ENCODE results near the gene CHCHD10.

Gene CHCHD10

GRCh38 chr22:23787600-23787896 lies 19.8 kb upstream of the CHCHD10 start:
- Histone ChIP-seq H3K4me2 (ENCODE audit: insufficient read depth, low read length) (peak overlapping the region; percentile 76), H3K27me3 (ENCODE audit: insufficient read depth, low read length, poor library complexity) (no peaks in the 10 kb centered on the region), H3K9me3 (ENCODE audit: insufficient read depth, low read length, severe bottlenecking) (no peaks in the 10 kb centered on the region), H3K27ac (ENCODE audit: low read length) (peak overlapping the region; percentile 61), H3K36me3 (ENCODE audit: insufficient read depth, low read length) (peaks cover 37% of the 10 kb centered on the region), H4K20me1 (ENCODE audit: insufficient read depth, low read length) (peaks cover 48% of the 10 kb centered on the region), H3K79me2 (ENCODE audit: insufficient read depth, low read length) (peaks cover 55% of the 10 kb centered on the region), H3K9ac (ENCODE audit: low read depth, low read length) (peak overlapping the region; percentile 99), H3K4me1 (ENCODE audit: insufficient read depth, low read length) (peaks cover 42% of the 10 kb centered on the region), H2AFZ (ENCODE audit: low read depth, low read length) (peak overlapping the region; percentile 68), H3K4me3 (ENCODE audit: low read depth in 1 of 2, low read length in 2 of 2) (peak overlapping the region; percentile 44 to 85; a peak in 3 of 4 replicates)
- TF ChIP-seq EZH2 (IDR thresholded peaks at IDR 0.05; ENCODE audit: borderline replicate concordance, low read depth, low read length, severe bottlenecking) = no peak
- no peak for TF ChIP-seq CTCF (IDR thresholded peaks at IDR 0.05; ENCODE audit: borderline replicate concordance, extremely low read depth, low read length, poor library complexity, severe bottlenecking)
- no peak for ATAC-seq (ENCODE audit: insufficient read depth, low read depth)
- no peak for DNase-seq

- no peaks in the 10 kb centered on the region for H3K27me3 ChIP-seq (ENCODE audit: insufficient read depth, low read length, poor library complexity)
- peaks cover 50% of the 10 kb centered on the region for H3K79me2 ChIP-seq (ENCODE audit: insufficient read depth, low read length)
- peaks cover 42% of the 10 kb centered on the region for H4K20me1 ChIP-seq (ENCODE audit: insufficient read depth, low read length)
- H3K9ac ChIP-seq (ENCODE audit: low read depth, low read length) = peak within 1 kb of the TSS; percentile 99
- H3K4me2 ChIP-seq (ENCODE audit: insufficient read depth, low read length) = peak within 1 kb of the TSS; percentile 76
- TF ChIP-seq EZH2 (IDR thresholded peaks at IDR 0.05; ENCODE audit: borderline replicate concordance, low read depth, low read length, severe bottlenecking) = no peak
- no peak for TF ChIP-seq CTCF (IDR thresholded peaks at IDR 0.05; ENCODE audit: borderline replicate concordance, extremely low read depth, low read length, poor library complexity, severe bottlenecking)
- peak within 1 kb of the TSS; percentile 93 for H2AFZ ChIP-seq (ENCODE audit: low read depth, low read length)
- peak within 1 kb of the TSS; percentile 95 for H3K27ac ChIP-seq (ENCODE audit: low read length)
- peak; percentile 88 for DNase-seq
- peaks cover 31% of the 10 kb centered on the region for H3K36me3 ChIP-seq (ENCODE audit: insufficient read depth, low read length)
- peak; percentile 64 for ATAC-seq (ENCODE audit: insufficient read depth, low read depth)
- peaks cover 42% of the 10 kb centered on the region for H3K4me1 ChIP-seq (ENCODE audit: insufficient read depth, low read length)
- peak within 1 kb of the TSS; percentile 44 to 85; a peak in 3 of 4 replicates for H3K4me3 ChIP-seq (ENCODE audit: low read depth in 1 of 2, low read length in 2 of 2)
- no peaks in the 10 kb centered on the region for H3K9me3 ChIP-seq (ENCODE audit: insufficient read depth, low read length, severe bottlenecking)
Observed at GRCh38 chr22:23786752-23787599, 19.2 kb upstream of the CHCHD10 start, which contains the start of gene SMARCB1. Gene SMARCB1, plus strand, starts transcription at chr22:23786966. Its CDS starts 204 bp downstream, at chr22:23787170.

- peak; percentile 77 for ATAC-seq (ENCODE audit: insufficient read depth, low read depth)
- Histone ChIP-seq H3K9ac (ENCODE audit: low read depth, low read length) (peak overlapping the region; percentile 99), H2AFZ (ENCODE audit: low read depth, low read length) (peak overlapping the region; percentile 93)
Observed at GRCh38 chr22:23786261-23786710, 18.5 kb upstream of the CHCHD10 start.

More at GRCh38 chr22:23786261-23786710, 18.5 kb upstream of the CHCHD10 start:
- TF ChIP-seq EZH2 (IDR thresholded peaks at IDR 0.05; ENCODE audit: borderline replicate concordance, low read depth, low read length, severe bottlenecking) (no peak), CTCF (IDR thresholded peaks at IDR 0.05; ENCODE audit: borderline replicate concordance, extremely low read depth, low read length, poor library complexity, severe bottlenecking) (no peak)
- Histone ChIP-seq H4K20me1 (ENCODE audit: insufficient read depth, low read length) (peaks cover 35% of the 10 kb centered on the region), H3K79me2 (ENCODE audit: insufficient read depth, low read length) (peaks cover 43% of the 10 kb centered on the region), H3K4me1 (ENCODE audit: insufficient read depth, low read length) (peaks cover 42% of the 10 kb centered on the region), H3K9me3 (ENCODE audit: insufficient read depth, low read length, severe bottlenecking) (no peaks in the 10 kb centered on the region), H3K4me2 (ENCODE audit: insufficient read depth, low read length) (peak overlapping the region; percentile 76), H3K4me3 (ENCODE audit: low read depth in 1 of 2, low read length in 2 of 2) (peak overlapping the region; percentile 44 to 85; a peak in 3 of 4 replicates), H3K36me3 (ENCODE audit: insufficient read depth, low read length) (peaks cover 24% of the 10 kb centered on the region), H3K27me3 (ENCODE audit: insufficient read depth, low read length, poor library complexity) (no peaks in the 10 kb centered on the region), H3K27ac (ENCODE audit: low read length) (peak overlapping the region; percentile 95)
- peak; percentile 80 for DNase-seq
